ENCODE results near the gene DAPP1. TPM values are rescaled to one million over a fixed set of nuclear protein-coding genes. Genes with fewer than 3 reads are reported as not detected.
A peak's percentile ranks its signal among the peaks of the same experiment; 100 is the strongest.

DAPP1 gene
- total RNA-seq, 2 experiments from 2014 or later: 24.6 to 25.3 TPM

GRCh38 chr4:99894161-99894997 lies 77.8 kb downstream of the DAPP1 start, which contains the start of gene LAMTOR3:
LAMTOR3 (minus strand) TSS chr4:99894427; CDS start chr4:99893963, 464 bp downstream.
- H3K4me3 Mint-ChIP-seq: peak within 1 kb of the TSS; percentile 88
- H3K36me3 Mint-ChIP-seq: peaks cover 11% of the 10 kb centered on the region
- no peaks in the 10 kb centered on the region for H3K9me3 Mint-ChIP-seq (ENCODE audit: low read depth)
- DNase-seq: peak; percentile 94
- peak; percentile 99 for ATAC-seq
- CTCF ChIA-PET: interaction anchor here (0.7 to 2.9 kb wide), 8 partner anchors 8 to 85 kb away, joined by 3 to 13 read pairs (median 4); partner anchors contain the start of gene DNAJB14
- H3K27ac Mint-ChIP-seq: peak within 1 kb of the TSS; percentile 93
- H3K27me3 Mint-ChIP-seq: no peaks in the 10 kb centered on the region
- H3K4me1 Mint-ChIP-seq: peaks cover 39% of the 10 kb centered on the region

DNA sequence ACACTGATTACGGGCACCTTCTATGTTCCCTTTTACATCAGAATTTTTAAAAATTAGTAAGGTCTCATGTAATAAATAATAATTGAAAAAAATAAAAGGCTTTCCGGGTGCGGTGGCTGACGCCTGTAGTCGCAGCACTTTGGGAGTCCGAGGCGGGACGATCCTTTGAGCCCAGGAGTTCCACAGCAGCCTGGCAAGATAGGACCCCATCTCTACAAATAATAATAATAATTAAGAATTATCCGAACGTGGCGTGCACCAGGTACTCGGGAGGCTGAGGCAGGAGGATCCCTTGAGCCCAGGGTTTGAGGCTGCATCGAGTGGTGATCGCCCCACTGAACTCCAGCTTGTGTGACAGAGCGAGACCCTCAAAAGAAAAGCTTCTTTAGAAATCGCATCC lies 78.4 kb downstream of the DAPP1 start:
- Mint-ChIP-seq H3K4me1 (peaks cover 36% of the 10 kb centered on the region), H3K9me3 (ENCODE audit: low read depth) (no peaks in the 10 kb centered on the region), H3K36me3 (peaks cover 12% of the 10 kb centered on the region), H3K4me3 (peak overlapping the region; percentile 88), H3K27ac (peak overlapping the region; percentile 88), H3K27me3 (no peaks in the 10 kb centered on the region)
- DNase-seq (no peak), ATAC-seq (no peak)
- CTCF ChIA-PET: interaction anchor here (0.7 to 2.9 kb wide), 8 partner anchors 8 to 86 kb away, joined by 3 to 13 read pairs (median 4); partner anchors contain the start of gene DNAJB14

- Mint-ChIP-seq H3K4me1 (peaks cover 10% of the 10 kb centered on the region), H3K9me3 (ENCODE audit: low read depth) (peaks cover 2% of the 10 kb centered on the region), H3K27me3 (no peaks in the 10 kb centered on the region), H3K4me3 (no peak overlapping the region), H3K27ac (peak overlapping the region; percentile 10), H3K36me3 (peaks cover 60% of the 10 kb centered on the region)
- no peak for DNase-seq
- ATAC-seq: no peak
- CTCF ChIA-PET: interaction anchor here (0.9 to 1.0 kb wide), 2 partner anchors 17 to 21 kb away, joined by 3 to 4 read pairs; partner anchors contain the start of gene LAMTOR3
Observed at GRCh38 chr4:99915449-99915848, 98.8 kb downstream of the DAPP1 start.

GRCh38 chr4:99917575-99917974 lies 100.9 kb downstream of the DAPP1 start:
- peaks cover 12% of the 10 kb centered on the region for H3K4me1 Mint-ChIP-seq
- no peak overlapping the region for H3K27ac Mint-ChIP-seq
- DNase-seq (no peak), ATAC-seq (no peak)
- H3K4me3 Mint-ChIP-seq: no peak overlapping the region
- peaks cover 2% of the 10 kb centered on the region for H3K9me3 Mint-ChIP-seq (ENCODE audit: low read depth)
- H3K27me3 Mint-ChIP-seq: no peaks in the 10 kb centered on the region
- CTCF ChIA-PET: interaction anchor here (1.4 kb wide), 1 partner anchor 27 kb away, joined by 3 read pairs; no protein-coding TSS in a partner anchor
- peaks cover 63% of the 10 kb centered on the region for H3K36me3 Mint-ChIP-seq

DNA sequence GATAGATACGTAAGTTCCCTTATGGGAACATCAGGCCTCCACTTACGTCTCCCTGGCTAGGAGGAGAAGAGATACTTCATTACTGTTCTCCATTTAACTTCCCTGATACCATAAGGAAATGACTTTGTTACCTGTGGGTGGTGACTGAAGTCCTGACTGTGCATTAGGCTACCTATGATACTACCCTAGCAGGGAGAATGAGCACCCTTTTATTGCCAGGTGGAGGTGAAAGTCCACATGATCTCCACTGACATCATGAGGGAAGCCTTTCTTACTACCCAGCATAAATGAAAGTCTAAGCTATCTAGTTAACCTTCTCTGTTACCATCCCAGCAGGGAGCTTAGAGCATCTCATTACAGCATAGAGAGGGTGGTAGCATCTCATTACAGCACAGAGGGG lies 102.0 kb downstream of the DAPP1 start:
- ATAC-seq (no peak), DNase-seq (no peak)
- Mint-ChIP-seq H3K4me3 (no peak overlapping the region), H3K4me1 (peaks cover 12% of the 10 kb centered on the region), H3K36me3 (peaks cover 61% of the 10 kb centered on the region), H3K27me3 (no peaks in the 10 kb centered on the region), H3K9me3 (ENCODE audit: low read depth) (peaks cover 2% of the 10 kb centered on the region), H3K27ac (no peak overlapping the region)
- CTCF ChIA-PET: no interaction called here

Other genes with a start within 250 kb of the DAPP1 start
- under 1 TPM in 1 of 2 experiments, not detected in 1; 0.61 TPM for gene MTTP, start 242.0 kb upstream of the DAPP1 start, total RNA-seq
- not detected for gene C4orf54, start 159.0 kb upstream of the DAPP1 start, total RNA-seq
- 10 to 100 TPM; 20.6 to 25.3 TPM for gene LAMTOR3, start 77.6 kb downstream of the DAPP1 start, total RNA-seq
- 10 to 100 TPM; 59.6 to 63.6 TPM for gene DNAJB14, start 129.8 kb downstream of the DAPP1 start, total RNA-seq
- 100 to 1,000 TPM; 607 to 663 TPM for gene H2AZ1, start 133.4 kb downstream of the DAPP1 start, total RNA-seq

All from activated CD8-positive, alpha-beta memory T cell treated with anti-CD3 and anti-CD28 coated beads, Interleukin-2, amount 10 ng/mL, durations not matched to agents 7 days and 5 days (primary cell).